ENCODE data around the gene PLAA.
"Not testable (repeated sequence)": the region's sequence is repeated elsewhere in the genome, so short reads cannot be mapped to it uniquely, and the experiment has no call there.

Gene PLAA

DNA sequence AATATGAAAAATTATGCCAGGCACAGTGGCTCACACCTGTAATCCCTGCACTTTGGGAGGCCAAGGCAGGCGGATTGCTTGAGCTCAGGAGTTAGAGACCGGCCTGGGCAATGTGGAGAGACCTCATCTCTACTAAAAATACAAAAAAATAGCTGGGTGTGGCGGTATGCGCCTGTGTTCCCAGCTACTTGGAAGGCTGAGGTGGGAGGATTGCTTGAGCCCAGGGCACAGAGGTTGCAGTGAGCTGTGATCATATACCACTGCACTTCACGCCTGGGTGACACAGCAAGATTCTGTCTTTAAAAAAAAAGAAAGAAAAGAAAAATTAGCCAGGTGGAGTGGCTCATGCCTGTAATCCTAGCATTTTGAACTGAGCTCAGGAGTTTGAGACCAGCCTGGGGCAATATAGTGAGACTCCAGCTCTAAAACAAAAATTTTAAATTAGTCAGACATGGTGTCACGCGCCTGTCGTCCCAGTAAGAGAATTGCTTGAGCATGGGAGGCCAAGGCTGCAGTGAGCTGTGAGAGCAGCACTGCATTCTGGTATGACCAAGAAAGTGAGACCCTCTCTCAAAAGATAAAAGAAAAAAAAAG is 18.0 kb downstream of the PLAA start:
- DNase-seq: no peak

GRCh38 chr9:26925609-26926008 is 21.4 kb downstream of the PLAA start:
- DNase-seq: no peak

DNA sequence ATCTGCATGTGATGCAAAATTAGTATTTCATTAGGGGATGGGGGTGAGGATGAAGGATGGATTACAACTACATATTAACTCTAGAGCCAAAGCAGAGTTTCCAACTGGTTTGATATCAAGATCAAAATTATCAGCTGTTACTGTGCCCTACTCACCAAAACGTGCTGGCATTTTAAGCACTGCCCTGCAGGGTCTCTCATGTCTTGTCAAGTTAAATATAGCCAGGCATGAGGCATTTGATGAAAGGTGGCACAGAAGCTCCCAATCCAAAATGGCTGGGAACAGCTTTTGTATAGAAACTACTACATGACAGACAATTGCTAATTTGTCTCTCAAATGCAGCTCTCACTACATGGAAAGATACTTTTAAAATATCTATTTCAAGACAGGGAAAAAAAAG is 27.3 kb downstream of the PLAA start:
- no peak for DNase-seq

- no peak for DNase-seq
Observed at GRCh38 chr9:26913138-26913668, 33.8 kb downstream of the PLAA start.

DNA sequence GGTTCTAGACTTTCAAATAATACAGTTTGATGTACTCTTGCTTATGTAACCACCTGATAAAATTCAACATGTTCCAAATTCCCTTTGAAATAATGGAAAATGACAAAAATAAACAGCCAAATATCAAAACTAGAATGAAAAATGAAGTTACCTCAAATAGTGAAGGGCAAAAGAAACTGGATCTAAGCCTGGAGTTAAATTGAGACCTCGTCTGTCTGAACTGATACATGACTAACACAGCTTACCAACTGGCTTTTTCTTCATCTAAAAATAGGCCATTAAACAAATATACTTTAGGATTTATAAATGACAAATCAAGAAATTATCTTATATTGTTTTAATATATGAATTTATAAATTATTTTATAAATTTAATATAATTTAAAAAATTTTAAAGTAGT is 42.4 kb downstream of the PLAA start:
- DNase-seq: no peak

- DNase-seq: no peak
Observed at GRCh38 chr9:26904070-26904469, 43.0 kb downstream of the PLAA start.

- DNase-seq: no peak
Observed at GRCh38 chr9:26893030-26893676, 53.9 kb downstream of the PLAA start.

- peak; percentile 96 for DNase-seq
Observed at GRCh38 chr9:26892251-26893029, 54.6 kb downstream of the PLAA start, which contains the start of gene CAAP1. CAAP1 (minus strand) TSS chr9:26892802; CDS start chr9:26892715, 87 bp downstream.

GRCh38 chr9:26891726-26892125 is 55.3 kb downstream of the PLAA start:
- no peak for DNase-seq

DNA sequence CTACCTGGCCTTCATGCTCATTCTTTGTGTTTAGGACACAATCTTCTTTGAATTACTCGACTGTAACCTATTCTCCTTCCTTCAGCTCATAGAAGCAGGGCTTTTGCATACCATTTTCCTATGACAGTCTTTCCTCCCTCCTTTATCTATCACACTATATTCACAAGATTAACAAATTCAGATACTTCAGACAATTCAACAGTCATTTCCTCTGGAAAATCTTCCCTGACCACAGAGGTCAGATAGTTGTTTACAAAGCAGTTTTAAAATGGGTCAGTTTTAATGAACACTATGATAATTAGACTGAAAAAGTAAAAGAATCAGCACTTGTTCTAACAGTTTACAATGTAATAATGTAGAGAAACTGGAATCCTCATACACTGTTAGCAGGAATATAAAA is 58.8 kb downstream of the PLAA start:
- DNase-seq: no peak

DNA sequence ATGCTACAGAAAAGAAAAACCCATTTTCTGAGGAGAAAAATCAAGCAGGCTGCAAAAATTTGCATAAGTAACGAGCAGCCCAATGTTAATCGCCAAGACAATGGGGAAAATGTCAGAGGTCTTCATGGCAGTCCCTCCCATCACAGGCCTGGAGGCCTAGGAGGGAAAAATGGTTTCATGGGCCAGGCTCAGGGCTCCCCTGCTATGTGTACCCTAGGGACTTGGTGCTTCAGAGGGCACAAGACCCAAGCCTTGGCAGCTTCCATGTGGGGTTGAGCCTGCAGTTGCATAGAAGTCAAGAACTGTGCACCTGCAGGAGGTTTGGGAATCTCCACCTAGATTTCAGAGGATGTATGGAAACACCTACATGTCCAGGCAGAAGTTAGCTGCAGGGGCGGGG is 64.9 kb downstream of the PLAA start:
- no peak for DNase-seq

GRCh38 chr9:26880262-26880661 is 66.8 kb downstream of the PLAA start:
- DNase-seq: no peak

GRCh38 chr9:26875155-26875554 is 71.9 kb downstream of the PLAA start:
- DNase-seq: not testable (repeated sequence)

- DNase-seq: no peak
Observed at GRCh38 chr9:26870292-26870691, 76.8 kb downstream of the PLAA start.

DNA sequence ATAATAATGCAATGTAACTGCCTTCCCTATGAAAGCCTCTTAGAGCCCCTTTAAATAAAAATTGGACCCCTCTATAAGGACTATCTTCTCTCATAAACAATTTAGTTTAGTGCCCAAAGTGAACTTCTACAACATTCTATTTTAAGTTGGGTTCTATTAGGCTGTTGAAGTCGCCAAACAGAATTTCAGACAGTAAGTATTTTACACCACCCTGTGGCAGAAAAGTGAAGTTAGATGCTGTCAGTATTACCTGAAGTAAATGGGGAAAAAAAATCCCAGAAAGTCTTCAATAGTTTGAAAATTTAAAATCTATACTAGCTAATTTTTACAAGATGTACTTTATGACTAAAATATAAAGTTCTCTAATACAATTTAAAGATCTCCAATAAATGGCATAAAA is 84.0 kb downstream of the PLAA start:
- DNase-seq: no peak

DNA sequence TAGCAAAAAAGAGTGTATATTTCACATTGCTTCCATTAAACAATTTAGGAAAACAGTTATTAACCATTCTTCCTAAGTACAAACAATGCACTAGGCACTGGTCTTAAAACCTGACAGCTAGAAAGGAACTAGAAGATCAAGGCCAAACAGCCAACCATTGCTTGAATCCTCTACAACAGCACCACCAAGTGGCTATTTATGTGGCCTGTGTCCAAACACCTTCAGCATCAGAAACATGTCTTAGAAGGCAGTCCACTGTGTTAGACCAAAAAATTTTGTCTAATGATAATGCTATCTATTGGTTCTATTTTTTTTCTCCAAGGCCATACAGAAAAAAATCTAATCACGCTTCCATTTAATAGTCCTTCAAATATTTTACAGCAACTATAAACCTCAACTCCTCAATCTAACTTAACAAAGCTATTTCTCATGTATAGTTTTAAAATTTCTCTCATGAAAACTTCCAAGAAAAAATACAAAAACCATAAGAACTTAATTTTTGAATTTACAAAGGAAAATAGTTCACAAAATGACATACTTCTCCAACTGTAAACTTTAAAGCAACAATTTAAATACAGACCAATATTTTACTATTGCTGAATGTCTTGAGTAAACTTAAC is 90.5 kb downstream of the PLAA start:
- no peak for DNase-seq
